Caco-2 (cell line): ENCODE data around the gene OSBPL1A. TPM values are rescaled to one million over a fixed set of nuclear protein-coding genes. Genes with fewer than 3 reads are reported as not detected.

Experiments
- BruUV-seq: library from RNA; stranded (reverse); fragments of 400-500 nt; replicated peaks from 2 replicates; lab custom pipeline; 2021; lab: Mats Ljungman, UMichigan
- CTCF ChIA-PET: fragments of 300-600 bp; sonication (Branson Sonifier 250); formaldehyde crosslinking; loops from one replicate; lab custom pipeline; 2022; ENCODE audit warnings: antibody characterized with exemption; lab: Charles Lee
- POLR2A ChIA-PET: fragments of 300-600 bp; sonication (Branson Sonifier 250); formaldehyde crosslinking; loops from one replicate; lab custom pipeline; 2022; ENCODE audit warnings: antibody characterized with exemption; lab: Charles Lee
- DNase-seq, 2 experiments: peaks; one replicate each; pipeline versions ENCODE4 v3.0.0 to v3.0.0-alpha.2; 2020 to 2022
- H3K27me3 ChIP-seq: replicated peaks from 2 replicates; pipeline ENCODE4 v1.6.0; 2011; ENCODE audit warnings: low read length; ENCODE audit not compliant: control insufficient read depth, insufficient read depth
- H3K36me3 ChIP-seq: 2 replicates; pipeline ENCODE4 v1.5.1; 2011; ENCODE audit warnings: low read length; ENCODE audit not compliant: control insufficient read depth, insufficient read depth
- H3K4me1 ChIP-seq: fragments of 250-450 bp; sonication (Bioruptor Pico); 2 replicates; pipeline ENCODE4 v1.5.1; 2020; ENCODE audit warnings: mild to moderate bottlenecking
- H3K4me3 ChIP-seq: 2 replicates; pipeline ENCODE4 v1.5.1; 2011; ENCODE audit warnings: low read depth, mild to moderate bottlenecking, control low read depth, low read length
- H3K9me3 ChIP-seq: fragments of 250-450 bp; sonication (Bioruptor Pico); 2 replicates; pipeline ENCODE4 v1.5.1; 2020; ENCODE audit warnings: mild to moderate bottlenecking, moderate library complexity
- H3K27ac Mint-ChIP-seq: one replicate; pipeline ENCODE4 v1.8.0; 2022; ENCODE audit warnings: mixed read lengths; ENCODE audit not compliant: unreplicated experiment
- H3K27me3 Mint-ChIP-seq: one replicate; pipeline ENCODE4 v1.8.0; 2022; ENCODE audit warnings: mixed read lengths; ENCODE audit not compliant: insufficient read depth, unreplicated experiment
- H3K36me3 Mint-ChIP-seq: one replicate; pipeline ENCODE4 v1.8.0; 2022; ENCODE audit warnings: mild to moderate bottlenecking, mixed read lengths; ENCODE audit not compliant: insufficient read depth, unreplicated experiment
- H3K4me1 Mint-ChIP-seq: one replicate; pipeline ENCODE4 v1.8.0; 2022; ENCODE audit warnings: low read depth, mixed read lengths; ENCODE audit not compliant: unreplicated experiment
- H3K4me3 Mint-ChIP-seq: one replicate; pipeline ENCODE4 v1.8.0; 2022; ENCODE audit warnings: mild to moderate bottlenecking, moderate library complexity, mixed read lengths; ENCODE audit not compliant: unreplicated experiment
- H3K9me3 Mint-ChIP-seq: one replicate; pipeline ENCODE4 v1.8.0; 2022; ENCODE audit warnings: mixed read lengths; ENCODE audit not compliant: unreplicated experiment
- intact Hi-C: fragments of 100-400 bp; cut with micrococcal nuclease; formaldehyde crosslinking; loops from one replicate; pipeline ENCODE4 v1.10.0; 2022; ENCODE audit not compliant: unreplicated experiment
- total RNA-seq: library from RNA; stranded (reverse); gene quantifications from 2 replicates; pipeline ENCODE4 v1.2.3, GENCODE V29; 2022
- TF ChIP-seq, protein P1 (sequence below), 2 experiments: fragments of 200-600 bp in 1 of 2; IDR thresholded peaks; 1 replicate in 1 of 2; 2 replicates in 1 of 2; pipeline versions ENCODE4 v1.5.1 to v1.8.0; 2011 to 2022; ENCODE audit warnings: antibody characterized with exemption in 1 of 2, control low read depth in 1 of 2, inconsistent platforms in 1 of 2, low read depth in 1 of 2, low read length in 1 of 2, mild to moderate bottlenecking in 1 of 2, moderate library complexity in 1 of 2; ENCODE audit not compliant: insufficient read depth in 1 of 2, severe bottlenecking in 1 of 2, unreplicated experiment in 1 of 2

OSBPL1A gene
- total RNA-seq, 1 experiment from 2014 or later = 15.7 TPM

DNA sequence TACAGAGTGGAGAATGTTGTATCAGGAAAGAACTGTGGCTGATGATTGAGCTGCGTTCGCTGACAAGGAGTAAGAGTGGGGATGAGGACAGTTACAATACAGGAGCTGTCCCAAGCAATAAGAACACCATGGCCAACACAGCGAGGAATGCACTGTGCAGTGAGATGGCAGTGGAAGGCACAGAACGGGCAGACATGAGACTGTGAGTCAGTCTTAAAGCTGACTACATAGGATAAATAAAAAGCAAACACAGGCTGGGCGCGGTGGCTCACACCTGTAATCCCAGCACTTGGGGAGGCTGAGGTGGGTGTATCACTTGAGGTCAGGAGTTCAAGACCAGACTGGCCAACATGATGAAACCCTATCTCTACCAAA is 169.0 kb downstream of the OSBPL1A start:
- Histone ChIP-seq H3K36me3 (no peaks in the 10 kb centered on the region), H3K4me3 (no peak overlapping the region), H3K4me1 (no peaks in the 10 kb centered on the region), H3K27me3 (no peaks in the 10 kb centered on the region), H3K9me3 (no peaks in the 10 kb centered on the region)
- TF ChIP-seq, protein P1, sequence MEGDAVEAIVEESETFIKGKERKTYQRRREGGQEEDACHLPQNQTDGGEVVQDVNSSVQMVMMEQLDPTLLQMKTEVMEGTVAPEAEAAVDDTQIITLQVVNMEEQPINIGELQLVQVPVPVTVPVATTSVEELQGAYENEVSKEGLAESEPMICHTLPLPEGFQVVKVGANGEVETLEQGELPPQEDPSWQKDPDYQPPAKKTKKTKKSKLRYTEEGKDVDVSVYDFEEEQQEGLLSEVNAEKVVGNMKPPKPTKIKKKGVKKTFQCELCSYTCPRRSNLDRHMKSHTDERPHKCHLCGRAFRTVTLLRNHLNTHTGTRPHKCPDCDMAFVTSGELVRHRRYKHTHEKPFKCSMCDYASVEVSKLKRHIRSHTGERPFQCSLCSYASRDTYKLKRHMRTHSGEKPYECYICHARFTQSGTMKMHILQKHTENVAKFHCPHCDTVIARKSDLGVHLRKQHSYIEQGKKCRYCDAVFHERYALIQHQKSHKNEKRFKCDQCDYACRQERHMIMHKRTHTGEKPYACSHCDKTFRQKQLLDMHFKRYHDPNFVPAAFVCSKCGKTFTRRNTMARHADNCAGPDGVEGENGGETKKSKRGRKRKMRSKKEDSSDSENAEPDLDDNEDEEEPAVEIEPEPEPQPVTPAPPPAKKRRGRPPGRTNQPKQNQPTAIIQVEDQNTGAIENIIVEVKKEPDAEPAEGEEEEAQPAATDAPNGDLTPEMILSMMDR (IDR thresholded peaks at IDR 0.05; ENCODE audit: insufficient read depth in 1 of 2, low read depth in 1 of 2, low read length in 1 of 2, severe bottlenecking in 1 of 2, unreplicated experiment in 1 of 2) = no peak
- BruUV-seq = no TSS peak
- ChIA-PET POLR2A (no interaction called here), CTCF (interaction anchor here (0.5 to 0.6 kb wide), 2 partner anchors 32 to 389 kb away, joined by 3 read pairs; no protein-coding TSS in a partner anchor)
- Mint-ChIP-seq H3K4me3 (no peak overlapping the region), H3K9me3 (no peaks in the 10 kb centered on the region), H3K4me1 (peaks cover 8% of the 10 kb centered on the region), H3K36me3 (no peaks in the 10 kb centered on the region), H3K27ac (peak overlapping the region; percentile 67), H3K27me3 (no peaks in the 10 kb centered on the region)
- intact Hi-C loops = no loop called here
- no peak for DNase-seq

DNA sequence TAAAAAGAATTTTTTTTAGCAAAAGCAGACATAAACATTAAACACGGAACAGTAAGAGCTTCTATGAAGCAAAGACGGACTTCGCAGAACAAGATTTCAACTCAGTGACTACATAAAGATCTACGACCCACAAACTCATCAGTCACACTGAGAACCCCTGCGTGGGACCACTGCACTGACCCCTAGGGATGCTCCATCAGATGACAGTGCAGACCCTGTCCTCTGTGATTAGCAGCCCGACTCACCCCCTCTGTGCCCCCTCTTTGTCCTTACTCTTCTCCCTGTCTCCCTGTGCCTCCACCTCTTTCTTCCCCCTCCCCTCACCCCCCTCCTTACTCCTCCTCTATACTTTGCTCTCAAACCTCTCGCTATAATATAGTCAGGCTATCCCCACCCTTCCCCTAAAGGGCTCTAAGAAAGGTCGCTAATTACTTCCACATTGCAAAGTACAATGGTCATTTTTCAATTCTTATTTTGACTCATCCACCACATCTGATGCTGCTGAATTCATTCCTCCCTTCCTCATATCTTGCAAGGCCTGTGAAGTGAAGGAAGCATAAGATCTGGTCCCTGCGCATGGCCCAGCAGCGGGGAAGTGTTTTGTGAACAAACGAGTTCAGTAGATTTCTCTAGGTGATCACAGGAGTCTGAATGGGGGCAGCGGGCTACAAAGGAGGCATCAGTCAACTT is 169.5 kb downstream of the OSBPL1A start:
- no peak for DNase-seq
- Mint-ChIP-seq H3K9me3 (no peaks in the 10 kb centered on the region), H3K4me1 (peaks cover 8% of the 10 kb centered on the region), H3K36me3 (no peaks in the 10 kb centered on the region), H3K4me3 (no peak overlapping the region), H3K27ac (peak overlapping the region; percentile 67), H3K27me3 (no peaks in the 10 kb centered on the region)
- TF ChIP-seq, protein P1 (IDR thresholded peaks at IDR 0.05; ENCODE audit: insufficient read depth in 1 of 2, low read depth in 1 of 2, low read length in 1 of 2, severe bottlenecking in 1 of 2, unreplicated experiment in 1 of 2) = no peak
- Histone ChIP-seq H3K4me3 (no peak overlapping the region), H3K27me3 (no peaks in the 10 kb centered on the region), H3K9me3 (no peaks in the 10 kb centered on the region), H3K36me3 (no peaks in the 10 kb centered on the region), H3K4me1 (no peaks in the 10 kb centered on the region)
- no TSS peak for BruUV-seq
- POLR2A ChIA-PET = no interaction called here
- intact Hi-C loops = no loop called here
- CTCF ChIA-PET = interaction anchor here (0.5 to 0.6 kb wide), 2 partner anchors 33 to 388 kb away, joined by 3 read pairs; no protein-coding TSS in a partner anchor

- no peak for DNase-seq
- CTCF ChIA-PET = no interaction called here
- H3K4me1 Mint-ChIP-seq = peaks cover 5% of the 10 kb centered on the region
- Histone ChIP-seq H3K9me3 (no peaks in the 10 kb centered on the region), H3K27me3 (no peaks in the 10 kb centered on the region), H3K4me1 (no peaks in the 10 kb centered on the region), H3K4me3 (no peak overlapping the region), H3K36me3 (no peaks in the 10 kb centered on the region; the same call in 1 of the 2 replicates)
- no TSS peak for BruUV-seq
- intact Hi-C loops = no loop called here
- no peak overlapping the region for H3K27ac Mint-ChIP-seq
- no peaks in the 10 kb centered on the region for H3K9me3 Mint-ChIP-seq
- H3K27me3 Mint-ChIP-seq = no peaks in the 10 kb centered on the region
- POLR2A ChIA-PET = no interaction called here
- no peaks in the 10 kb centered on the region for H3K36me3 Mint-ChIP-seq
- TF ChIP-seq, protein P1 (IDR thresholded peaks at IDR 0.05; ENCODE audit: insufficient read depth in 1 of 2, low read depth in 1 of 2, low read length in 1 of 2, severe bottlenecking in 1 of 2, unreplicated experiment in 1 of 2) = no peak
- H3K4me3 Mint-ChIP-seq = no peak overlapping the region
Observed at GRCh38 chr18:24220318-24220688, 177.3 kb downstream of the OSBPL1A start.
